ENCODE results near the gene CKB.

Gene CKB

GRCh38 chr14:103549361-103550311 lies 27.0 kb upstream of the CKB start:
- no peak for DNase-seq (ENCODE audit: low spot score)

GRCh38 chr14:103548463-103549351 lies 26.1 kb upstream of the CKB start:
- DNase-seq (ENCODE audit: low spot score): no peak

- DNase-seq (ENCODE audit: low spot score): no peak
Observed at GRCh38 chr14:103547941-103548462, 25.4 kb upstream of the CKB start.

- DNase-seq (ENCODE audit: low spot score): no peak
Observed at GRCh38 chr14:103547455-103547940, 24.9 kb upstream of the CKB start.

- peak; percentile 62 for DNase-seq (ENCODE audit: low spot score)
Observed at GRCh38 chr14:103546652-103547454, 24.2 kb upstream of the CKB start.

- no peak for DNase-seq (ENCODE audit: low spot score)
Observed at GRCh38 chr14:103545915-103546651, 23.5 kb upstream of the CKB start.

- no peak for DNase-seq (ENCODE audit: low spot score)
Observed at GRCh38 chr14:103545219-103545914, 22.7 kb upstream of the CKB start.

GRCh38 chr14:103544388-103545218 lies 22.0 kb upstream of the CKB start:
- DNase-seq (ENCODE audit: low spot score): no peak

- DNase-seq (ENCODE audit: low spot score): no peak
Observed at GRCh38 chr14:103543721-103544387, 21.2 kb upstream of the CKB start.

- DNase-seq (ENCODE audit: low spot score): no peak
Observed at GRCh38 chr14:103543140-103543539, 20.5 kb upstream of the CKB start.

- DNase-seq (ENCODE audit: low spot score): no peak
Observed at GRCh38 chr14:103542605-103543088, 20.0 kb upstream of the CKB start.

- DNase-seq (ENCODE audit: low spot score): no peak
Observed at GRCh38 chr14:103541709-103542604, 19.3 kb upstream of the CKB start.

GRCh38 chr14:103540821-103541708 lies 18.4 kb upstream of the CKB start:
- DNase-seq (ENCODE audit: low spot score): no peak

- no peak for DNase-seq (ENCODE audit: low spot score)
Observed at GRCh38 chr14:103539056-103539825, 16.6 kb upstream of the CKB start.

- no peak for DNase-seq (ENCODE audit: low spot score)
Observed at GRCh38 chr14:103538291-103539055, 15.8 kb upstream of the CKB start.
